A549 treated with RU486 at 1 μM for 4 hours (cell line): Measurements from ENCODE around the gene TRABD2B. TPM values are rescaled to one million over a fixed set of nuclear protein-coding genes. Genes with fewer than 3 reads are reported as not detected.

Experiments used
- total RNA-seq: library from RNA; stranded (reverse); fragments of 200-300 nt; extraction: Qiagen RNA extraction; gene quantifications from 5 replicates; pipeline ENCODE4 v1.2.3, GENCODE V29; 2022; ENCODE audit warnings: low read depth

Gene TRABD2B
- total RNA-seq = 0.34 to 0.94 TPM (median 0.54 TPM) in 5 replicates

DNA sequence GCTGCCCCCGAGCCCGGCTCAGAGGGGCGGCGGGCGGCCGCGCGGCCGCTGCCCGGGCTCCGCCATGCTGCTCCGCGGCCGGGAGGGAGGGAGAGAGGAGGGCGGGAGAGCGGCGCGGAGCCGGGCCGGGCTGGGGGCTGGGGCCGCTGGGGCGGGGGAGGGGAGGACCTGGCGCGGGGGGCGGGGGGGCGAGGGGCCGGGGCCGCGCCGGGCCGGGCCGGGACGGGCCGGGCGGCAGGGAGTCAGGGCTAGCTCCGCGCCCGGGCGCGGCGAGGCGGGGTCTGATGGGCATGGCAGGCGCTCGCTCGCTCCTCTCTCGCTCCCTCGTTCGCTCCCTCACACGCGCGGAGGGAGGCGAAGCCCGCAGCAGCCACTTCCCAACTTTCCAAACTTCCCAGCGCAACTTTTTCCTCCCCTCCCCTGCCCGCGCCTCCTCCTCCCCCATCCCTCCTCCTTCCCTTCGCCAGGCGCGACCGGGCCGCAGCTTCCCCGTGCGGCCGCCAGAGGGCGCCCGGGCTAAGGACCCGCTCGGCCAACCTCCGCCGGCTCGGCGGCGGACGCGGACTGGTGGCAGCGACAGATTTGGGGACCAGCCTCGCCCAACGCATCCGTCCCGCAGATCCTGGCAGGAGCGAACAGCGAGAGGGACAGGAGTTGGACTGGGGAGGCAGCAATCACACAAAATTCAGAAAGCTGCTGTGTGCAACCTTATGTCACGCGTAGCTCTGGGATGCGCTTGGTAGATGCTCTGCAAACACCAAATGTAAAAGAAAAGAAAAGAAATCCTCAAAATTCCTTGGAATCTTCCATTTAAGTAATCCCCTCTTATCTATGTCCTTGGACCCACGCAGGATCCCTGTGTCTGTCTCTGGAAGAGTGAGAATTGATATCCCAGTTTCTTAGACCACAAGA is at the start of gene TRABD2B:
TRABD2B (minus strand) TSS at position 97 of the 912 bp plus-strand sequence.

Other genes with a start within 250 kb of the TRABD2B start
- 0.02 TPM in 1 of 5 replicates, not detected in the others for gene SLC5A9, start 225.3 kb upstream of the TRABD2B start, total RNA-seq